ENCODE data around the gene KRTAP10-3.

DNA sequence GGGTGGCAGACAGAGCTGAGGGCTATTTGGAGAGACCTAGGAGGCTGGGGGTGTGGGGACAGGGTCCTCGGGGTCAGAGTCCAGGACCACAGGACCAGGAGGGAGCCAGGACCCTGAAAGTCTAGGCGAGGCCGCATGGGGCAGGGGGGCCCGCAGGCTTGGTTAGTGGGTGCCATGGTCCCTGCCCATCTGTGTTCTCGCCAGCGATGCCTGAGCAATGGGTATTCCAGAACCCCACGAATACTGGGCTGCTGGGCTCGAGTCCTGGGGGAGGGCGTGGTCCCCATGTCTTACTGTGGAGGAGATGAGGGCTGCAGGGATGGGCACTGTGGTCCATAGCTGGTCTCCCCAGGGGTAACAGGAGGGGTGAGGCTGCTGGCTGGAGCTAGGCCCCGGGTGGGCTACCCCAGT is 31.7 kb upstream of the KRTAP10-3 start:
- TF ChIP-seq, protein P1, sequence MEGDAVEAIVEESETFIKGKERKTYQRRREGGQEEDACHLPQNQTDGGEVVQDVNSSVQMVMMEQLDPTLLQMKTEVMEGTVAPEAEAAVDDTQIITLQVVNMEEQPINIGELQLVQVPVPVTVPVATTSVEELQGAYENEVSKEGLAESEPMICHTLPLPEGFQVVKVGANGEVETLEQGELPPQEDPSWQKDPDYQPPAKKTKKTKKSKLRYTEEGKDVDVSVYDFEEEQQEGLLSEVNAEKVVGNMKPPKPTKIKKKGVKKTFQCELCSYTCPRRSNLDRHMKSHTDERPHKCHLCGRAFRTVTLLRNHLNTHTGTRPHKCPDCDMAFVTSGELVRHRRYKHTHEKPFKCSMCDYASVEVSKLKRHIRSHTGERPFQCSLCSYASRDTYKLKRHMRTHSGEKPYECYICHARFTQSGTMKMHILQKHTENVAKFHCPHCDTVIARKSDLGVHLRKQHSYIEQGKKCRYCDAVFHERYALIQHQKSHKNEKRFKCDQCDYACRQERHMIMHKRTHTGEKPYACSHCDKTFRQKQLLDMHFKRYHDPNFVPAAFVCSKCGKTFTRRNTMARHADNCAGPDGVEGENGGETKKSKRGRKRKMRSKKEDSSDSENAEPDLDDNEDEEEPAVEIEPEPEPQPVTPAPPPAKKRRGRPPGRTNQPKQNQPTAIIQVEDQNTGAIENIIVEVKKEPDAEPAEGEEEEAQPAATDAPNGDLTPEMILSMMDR (IDR thresholded peaks at IDR 0.05): no peak
- TF ChIP-seq POLR2A (IDR thresholded peaks at IDR 0.05): no peak

Measured in right lobe of liver (tissue), 4 donors.